Cardiac septum (tissue), 1 donor: ENCODE data around the gene NOS3. TPM values are rescaled to one million over a fixed set of nuclear protein-coding genes. Genes with fewer than 3 reads are reported as not detected.
A peak's percentile ranks its signal among the peaks of the same experiment; 100 is the strongest.
"Not testable (repeated sequence)": the region's sequence is repeated elsewhere in the genome, so short reads cannot be mapped to it uniquely, and the experiment has no call there.

Experiments
- DNase-seq: peaks from one replicate; pipeline ENCODE4 v3.0.0-alpha.2; 2020; ENCODE audit warnings: low spot score
- intact Hi-C: fragments of 100-400 bp; cut with DNase I; formaldehyde crosslinking; loops from one replicate; pipeline ENCODE4 v1.14.0; 2022
- total RNA-seq: library from RNA; stranded (reverse); fragmentation: NEBNext Ultra II Directional; extraction: Animal tissue kit (Norgen Biotek cat#: 25700); gene quantifications from one replicate; pipeline ENCODE4 v1.2.1, GENCODE V29; 2021
- donor health status: DM: no; HTN: no; CAD: no.

NOS3 gene
- total RNA-seq, 1 donor from 2014 or later, result 26.5 TPM

- DNase-seq, result no peak
- intact Hi-C loops, result no loop called here
Measured at GRCh38 chr7:151040616-151041375, 50.0 kb downstream of the NOS3 start.

DNA sequence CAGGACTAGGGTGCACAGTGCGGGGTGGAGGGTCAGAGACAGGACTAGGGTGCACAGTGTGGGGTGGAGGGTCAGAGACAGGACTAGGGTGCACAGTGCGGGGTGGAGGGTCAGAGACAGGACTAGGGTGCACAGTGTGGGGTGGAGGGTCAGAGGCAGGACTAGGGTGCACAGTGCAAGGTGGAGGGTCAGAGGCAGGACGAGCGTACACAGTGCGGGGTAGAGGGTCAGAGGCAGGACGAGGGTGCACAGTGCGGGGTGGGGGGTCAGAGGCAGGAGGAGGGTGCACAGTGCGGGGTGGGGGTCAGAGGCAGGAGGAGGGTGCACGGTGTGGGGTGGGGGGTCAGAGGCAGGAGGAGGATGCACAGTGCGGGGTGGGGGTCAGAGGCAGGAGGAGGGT, 52.6 kb downstream of the NOS3 start:
- intact Hi-C loops, DNase-seq: not testable (repeated sequence)

DNA sequence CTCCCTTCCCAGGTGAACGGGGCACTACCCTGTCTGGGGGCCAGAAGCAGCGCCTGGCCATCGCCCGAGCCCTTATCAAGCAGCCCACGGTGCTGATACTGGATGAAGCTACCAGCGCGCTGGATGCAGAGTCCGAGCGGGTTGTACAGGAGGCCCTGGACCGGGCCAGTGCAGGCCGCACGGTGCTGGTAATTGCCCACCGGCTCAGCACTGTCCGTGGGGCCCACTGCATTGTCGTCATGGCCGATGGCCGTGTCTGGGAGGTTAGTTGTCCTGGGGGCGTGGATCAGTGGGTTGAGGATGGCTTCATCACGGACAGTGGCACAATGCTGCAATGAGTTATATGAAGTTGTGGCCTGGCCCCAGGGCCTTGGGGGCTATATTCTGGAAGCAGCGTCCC, 53.1 kb downstream of the NOS3 start:
- no peak for DNase-seq
- intact Hi-C loops, result no loop called here

GRCh38 chr7:151045262-151045661, 54.4 kb downstream of the NOS3 start:
- intact Hi-C loops, result no loop called here
- DNase-seq, result no peak

DNA sequence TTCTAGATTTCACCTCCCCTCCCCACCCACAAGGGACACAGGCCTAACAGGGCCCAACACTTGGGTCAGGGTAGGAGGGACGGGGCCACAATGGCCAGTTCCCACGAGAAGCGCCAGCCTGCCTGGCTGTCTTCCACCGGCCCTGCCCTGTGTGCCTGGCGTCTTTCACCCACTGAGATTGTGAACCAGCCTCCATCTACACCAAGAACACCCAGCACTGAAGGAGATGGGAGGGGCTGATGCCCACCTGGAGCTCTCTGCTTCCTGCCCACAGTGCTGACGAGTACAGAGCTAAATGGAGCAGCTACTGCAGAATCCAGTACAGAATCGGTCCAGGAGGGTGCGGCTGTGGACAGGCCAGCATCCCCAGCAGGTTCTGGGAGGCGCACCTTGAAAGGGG, 55.1 kb downstream of the NOS3 start:
- DNase-seq, result no peak
- intact Hi-C loops, result no loop called here

- intact Hi-C loops, result no loop called here
- no peak for DNase-seq
Measured at GRCh38 chr7:151046603-151047573, 56.1 kb downstream of the NOS3 start.

DNA sequence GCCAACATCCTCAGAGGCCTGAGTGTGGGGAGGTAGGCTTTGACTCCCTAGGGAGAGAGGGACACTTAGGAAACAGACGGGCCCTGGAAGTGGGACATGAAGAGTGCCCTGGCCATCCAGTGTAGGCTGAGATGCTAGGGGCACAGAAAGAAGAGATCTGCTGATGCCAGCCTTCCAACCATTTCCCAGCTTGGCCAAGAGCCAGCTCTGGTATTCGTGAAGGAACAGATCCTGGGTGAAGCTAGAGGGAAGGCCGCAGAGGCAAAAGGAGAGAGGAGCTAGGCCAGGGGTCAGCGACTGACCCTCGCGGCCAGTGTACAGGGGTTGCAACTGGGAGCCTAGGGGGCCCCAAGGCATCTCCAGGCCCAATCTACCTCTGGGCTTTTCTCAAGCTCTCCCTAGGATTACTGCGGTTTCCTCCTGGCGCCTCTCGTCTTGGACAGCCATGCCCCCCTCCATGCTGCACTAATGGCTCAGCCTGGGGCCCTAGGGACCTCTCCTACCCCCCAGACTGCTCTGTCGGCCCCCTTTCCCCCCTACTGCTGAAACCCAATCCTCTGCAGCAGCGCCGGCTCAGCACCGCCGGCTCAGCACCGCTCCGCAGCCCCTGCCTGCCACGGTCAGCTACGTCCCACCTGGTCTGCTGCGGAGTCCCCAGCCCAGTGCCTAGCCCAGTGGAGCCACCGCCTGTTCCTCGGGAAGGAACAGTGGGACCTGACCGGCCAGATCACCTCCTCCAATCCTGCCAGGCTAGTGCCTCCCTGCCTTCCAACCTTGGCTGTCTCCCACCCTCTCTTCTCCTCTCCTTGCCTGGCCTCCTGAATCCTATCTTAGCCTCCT, 57.4 kb downstream of the NOS3 start, which contains the start of gene ASIC3:
TSS of gene ASIC3 (plus strand) at position 556 of the 840 bp plus-strand sequence. CDS start 355 bp downstream, outside the sequence.
- intact Hi-C loops, result no loop called here
- no peak for DNase-seq

DNA sequence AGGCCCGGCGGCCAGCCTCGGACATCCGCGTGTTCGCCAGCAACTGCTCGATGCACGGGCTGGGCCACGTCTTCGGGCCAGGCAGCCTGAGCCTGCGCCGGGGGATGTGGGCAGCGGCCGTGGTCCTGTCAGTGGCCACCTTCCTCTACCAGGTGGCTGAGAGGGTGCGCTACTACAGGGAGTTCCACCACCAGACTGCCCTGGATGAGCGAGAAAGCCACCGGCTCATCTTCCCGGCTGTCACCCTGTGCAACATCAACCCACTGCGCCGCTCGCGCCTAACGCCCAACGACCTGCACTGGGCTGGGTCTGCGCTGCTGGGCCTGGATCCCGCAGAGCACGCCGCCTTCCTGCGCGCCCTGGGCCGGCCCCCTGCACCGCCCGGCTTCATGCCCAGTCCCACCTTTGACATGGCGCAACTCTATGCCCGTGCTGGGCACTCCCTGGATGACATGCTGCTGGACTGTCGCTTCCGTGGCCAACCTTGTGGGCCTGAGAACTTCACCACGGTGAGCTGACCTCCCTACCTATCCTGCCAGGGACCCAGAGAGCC, 58.2 kb downstream of the NOS3 start:
- DNase-seq, result no peak
- intact Hi-C loops, result no loop called here

DNA sequence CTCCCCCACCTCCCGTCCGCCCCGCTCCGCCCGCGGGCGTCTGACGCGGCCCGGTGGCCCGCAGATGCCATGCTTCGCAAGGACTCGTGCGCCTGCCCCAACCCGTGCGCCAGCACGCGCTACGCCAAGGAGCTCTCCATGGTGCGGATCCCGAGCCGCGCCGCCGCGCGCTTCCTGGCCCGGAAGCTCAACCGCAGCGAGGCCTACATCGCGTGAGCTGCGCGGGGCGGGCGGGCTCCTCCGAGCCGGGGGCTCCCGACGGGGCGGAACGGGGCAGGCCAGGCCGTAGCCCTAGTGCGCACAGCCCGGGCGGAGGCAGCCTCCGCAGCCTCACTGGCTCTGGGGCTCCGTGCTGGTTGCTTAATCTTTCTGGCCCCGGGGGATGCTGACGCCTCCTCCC, 60.3 kb downstream of the NOS3 start:
- intact Hi-C loops, result no loop called here
- DNase-seq, result no peak

GRCh38 chr7:151053096-151053495, 62.3 kb downstream of the NOS3 start:
- intact Hi-C loops, result no loop called here
- no peak for DNase-seq

DNA sequence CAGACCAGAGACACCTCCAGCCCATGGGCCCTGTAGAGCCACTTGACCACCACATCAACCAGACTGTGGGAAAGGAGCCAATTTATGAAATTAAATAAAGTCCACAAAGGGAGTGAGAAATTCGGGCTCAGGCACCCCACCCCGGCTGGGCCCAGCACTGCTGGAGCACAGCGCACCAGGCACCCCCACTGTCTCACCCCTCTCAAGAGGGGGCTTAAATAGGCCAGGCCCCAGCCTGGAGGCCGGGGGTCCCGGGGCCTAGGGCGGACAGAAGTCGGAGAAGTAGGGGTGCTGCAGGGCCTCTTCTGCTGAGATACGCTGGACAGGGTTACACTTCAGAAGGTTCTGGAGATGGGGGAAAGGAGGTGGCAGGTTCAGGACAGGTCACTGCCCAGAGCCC, 62.9 kb downstream of the NOS3 start:
- DNase-seq, result no peak
- intact Hi-C loops, result no loop called here

- intact Hi-C loops, result no loop called here
- DNase-seq, result no peak
Measured at GRCh38 chr7:151056283-151056665, 65.5 kb downstream of the NOS3 start.

- DNase-seq, result no peak
- intact Hi-C loops, result no loop called here
Measured at GRCh38 chr7:151056666-151057505, 66.1 kb downstream of the NOS3 start.

- intact Hi-C loops, result no loop called here
Measured at GRCh38 chr7:151057506-151057988, 66.7 kb downstream of the NOS3 start, which contains the start of gene CDK5. TSS of gene CDK5 (minus strand) at chr7:151057897. CDS start at chr7:151057848, 49 bp downstream.

GRCh38 chr7:151057989-151058780, 67.4 kb downstream of the NOS3 start:
- DNase-seq, result peak; percentile 99
- intact Hi-C loops, result loop anchor here (2.0 kb wide), 1 partner anchor 29 kb away; the partner anchor contains the start of gene ABCB8

More at GRCh38 chr7:151057506-151057988, 66.7 kb downstream of the NOS3 start, which contains the start of gene CDK5:
- DNase-seq, result no peak

DNA sequence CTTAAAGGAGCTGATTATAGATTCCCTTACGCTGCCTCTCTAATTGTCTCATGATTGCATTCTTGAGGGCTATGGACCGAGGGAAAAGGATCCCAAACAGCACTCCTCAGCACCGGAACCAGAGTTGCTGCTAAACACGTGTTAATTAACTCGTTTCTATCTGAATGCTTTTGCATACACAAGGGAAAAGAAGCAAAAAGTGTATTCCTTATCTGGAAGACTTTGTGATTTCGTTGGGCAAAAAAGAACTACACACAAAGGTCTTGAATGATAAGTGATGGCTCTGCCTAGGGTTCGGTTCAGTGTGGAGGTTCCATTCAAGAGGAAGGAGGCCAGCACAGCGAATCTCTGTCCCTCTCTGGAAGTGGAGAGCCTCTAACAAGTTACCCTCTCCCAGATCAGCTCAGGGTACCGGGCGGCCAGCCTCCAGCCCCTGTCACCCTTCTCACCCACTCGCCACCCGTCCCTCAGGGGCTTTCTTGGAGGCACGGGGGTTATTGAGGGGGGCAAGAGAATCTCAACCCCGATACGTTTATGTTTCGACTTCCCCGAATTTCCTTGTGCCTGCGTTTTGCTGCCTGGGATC, 68.1 kb downstream of the NOS3 start:
- no peak for DNase-seq
- intact Hi-C loops, result loop anchor here (1.0 to 2.0 kb wide), 2 partner anchors 21 to 30 kb away; partner anchors contain the start of genes ABCB8 and FASTK
